Liver (tissue), 9 donors: Measurements from ENCODE around the gene DEPDC4. TPM values are rescaled to one million over a fixed set of nuclear protein-coding genes. Genes with fewer than 3 reads are reported as not detected.
"Not testable (repeated sequence)": the region's sequence is repeated elsewhere in the genome, so short reads cannot be mapped to it uniquely, and the experiment has no call there.

Experiments used
- DNase-seq: peaks from one replicate; pipeline ENCODE4 v3.0.0-alpha.2; 2017; ENCODE audit warnings: low spot score
- H3K27ac ChIP-seq, 2 donors: one replicate each; pipeline ENCODE4 v1.7.0; 2013; ENCODE audit warnings: inconsistent platforms in 2 of 2, low read length in 2 of 2, control low read depth in 1 of 2, low read depth in 1 of 2, mild to moderate bottlenecking in 1 of 2
- H3K27me3 ChIP-seq, 4 donors: one replicate each; pipeline versions ENCODE4 v1.6.1 to v1.7.0; 2013; ENCODE audit warnings: low read length in 3 of 4, inconsistent platforms in 1 of 4, mild to moderate bottlenecking in 1 of 4, moderate library complexity in 1 of 4; ENCODE audit not compliant: control insufficient read depth in 4 of 4, insufficient read depth in 4 of 4
- H3K36me3 ChIP-seq, 4 donors: one replicate each; pipeline versions ENCODE4 v1.6.1 to v1.7.0; 2013; ENCODE audit warnings: low read length in 3 of 4, mild to moderate bottlenecking in 3 of 4, low read depth in 1 of 4, moderate library complexity in 1 of 4; ENCODE audit not compliant: control insufficient read depth in 4 of 4, insufficient read depth in 3 of 4
- H3K4me1 ChIP-seq, 4 donors: one replicate each; pipeline versions ENCODE4 v1.6.1 to v1.7.0; 2013; ENCODE audit warnings: low read length in 3 of 4, mild to moderate bottlenecking in 3 of 4, moderate library complexity in 1 of 4; ENCODE audit not compliant: control insufficient read depth in 4 of 4, insufficient read depth in 4 of 4
- H3K4me3 ChIP-seq, 3 donors: one replicate each; pipeline versions ENCODE4 v1.6.1 to v1.7.0; 2013; ENCODE audit warnings: low read length in 3 of 3, control low read depth in 1 of 3, low read depth in 1 of 3, mild to moderate bottlenecking in 1 of 3
- H3K9ac ChIP-seq, 2 donors: one replicate each; pipeline ENCODE4 v1.7.0; 2013; ENCODE audit warnings: low read length in 2 of 2, mild to moderate bottlenecking in 2 of 2, moderate library complexity in 2 of 2, control low read depth in 1 of 2, low read depth in 1 of 2
- H3K9me3 ChIP-seq, 4 donors: one replicate each; pipeline versions ENCODE4 v1.6.1 to v1.7.0; 2013; ENCODE audit warnings: low read length in 3 of 4; ENCODE audit not compliant: control insufficient read depth in 4 of 4
- CTCF ChIP-seq: fragments of 150-350 bp; IDR thresholded peaks from 2 replicates; pipeline ENCODE4 v1.5.1; 2017; ENCODE audit warnings: improper control_type of control experiment, low read depth, low read length; ENCODE audit not compliant: missing input control
- EGR1 ChIP-seq, 2 donors: IDR thresholded peaks; 2 replicates each; pipeline ENCODE4 v1.6.1; 2016 to 2018; ENCODE audit warnings: antibody characterized with exemption in 2 of 2, low read depth in 2 of 2
- FOXA2 ChIP-seq: IDR thresholded peaks from 2 replicates; pipeline ENCODE4 v1.6.1; 2016; ENCODE audit warnings: antibody characterized with exemption
- GABPA ChIP-seq, 2 donors: IDR thresholded peaks in 1 of 2; conservative IDR thresholded peaks in 1 of 2; 2 replicates each; pipeline ENCODE4 v1.6.1; 2016; ENCODE audit warnings: antibody characterized with exemption in 2 of 2, mild to moderate bottlenecking in 1 of 2, moderate library complexity in 1 of 2
- HNF4A ChIP-seq, 2 donors: conservative IDR thresholded peaks; 2 replicates each; pipeline ENCODE4 v1.6.1; 2016; ENCODE audit warnings: antibody characterized with exemption in 2 of 2, mild to moderate bottlenecking in 2 of 2
- NR2F2 ChIP-seq: IDR thresholded peaks from 2 replicates; pipeline ENCODE4 v1.6.1; 2016; ENCODE audit warnings: antibody characterized with exemption
- SP1 ChIP-seq: IDR thresholded peaks from 2 replicates; pipeline ENCODE4 v1.6.1; 2018; ENCODE audit warnings: antibody characterized with exemption, mild to moderate bottlenecking
- TAF1 ChIP-seq: conservative IDR thresholded peaks from 2 replicates; pipeline ENCODE4 v1.6.1; 2016; ENCODE audit warnings: antibody characterized with exemption, mild to moderate bottlenecking
- ZBTB33 ChIP-seq: IDR thresholded peaks from 2 replicates; pipeline ENCODE4 v1.6.1; 2016; ENCODE audit warnings: antibody characterized with exemption
- WGBS: extraction: QIAGEN DNeasy Blood & Tissue Kit; methylation state at CpG from one replicate; pipeline ENCODE4 v1.1.7; 2013; 5-methylcytosine and 5-hydroxymethylcytosine counted together
- polyA plus RNA-seq, 2 donors: library from polyadenylated mRNA; stranded (reverse) in 1 of 2; unstranded in 1 of 2; fragments of 200-250 nt in 1 of 2; fragments of >200 nt in 1 of 2; fragmentation: Nextera tagmentation in 1 of 2; extraction: Ambion mirVana in 1 of 2; gene quantifications; one replicate each; pipeline versions ENCODE4 v1.2.1 to v1.2.3, GENCODE V29; 2013 to 2015
- total RNA-seq, 2 donors: library from RNA; depleted of rRNA; stranded (reverse); fragments of >200 nt; gene quantifications; one replicate each; pipeline ENCODE4 v1.2.3, GENCODE V29; 2014
- TF ChIP-seq, protein P1 (sequence below): IDR thresholded peaks from 2 replicates; pipeline ENCODE4 v1.6.1; 2016; ENCODE audit warnings: antibody characterized with exemption
- donor health status: healthy.
- donor health status: healthy.
- donor health status: healthy.
- donor health status: healthy.
- donor health status: healthy.

The DEPDC4 gene
- total and polyA plus RNA-seq, 4 donors = 0.39 to 6.9 (median 1.9) TPM

GRCh38 chr12:100266585-100266834, 369 bp downstream of the DEPDC4 start (continued):
- TF ChIP-seq CTCF (no peak), FOXA2 (no peak), TAF1 (no peak), GABPA (IDR thresholded peaks at IDR 0.05 in 1 of 2, conservative IDR thresholded peaks at IDR 0.05 in 1 of 2) (no peak)
- TF ChIP-seq, protein P1, sequence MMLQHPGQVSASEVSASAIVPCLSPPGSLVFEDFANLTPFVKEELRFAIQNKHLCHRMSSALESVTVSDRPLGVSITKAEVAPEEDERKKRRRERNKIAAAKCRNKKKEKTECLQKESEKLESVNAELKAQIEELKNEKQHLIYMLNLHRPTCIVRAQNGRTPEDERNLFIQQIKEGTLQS = no peak

GRCh38 chr12:100265732-100266584, 921 bp downstream of the DEPDC4 start:
- peaks cover 3 to 19% (median 16%) of the 10 kb centered on the region in 4 donors for H3K4me1 ChIP-seq
- H3K9ac ChIP-seq = peak overlapping the region in 1 of 2 donors; percentile 36
- TF ChIP-seq HNF4A (conservative IDR thresholded peaks at IDR 0.05) (peak in 1 of 2 donors; percentile 18), SP1 (no peak)
- H3K4me3 ChIP-seq = peak overlapping the region; percentile 74 to 92 (median 90)
- no peaks in the 10 kb centered on the region for H3K9me3 ChIP-seq
- peak overlapping the region; percentile 94 to 97 for H3K27ac ChIP-seq
- H3K27me3 ChIP-seq = no peaks in the 10 kb centered on the region
- no peaks in the 10 kb centered on the region for H3K36me3 ChIP-seq
- WGBS = 67% methylated on average over 11 of the region's 11 CpGs
- no peak for DNase-seq

GRCh38 chr12:100265107-100265506, 1.8 kb downstream of the DEPDC4 start:
- H3K9me3 ChIP-seq, H3K9ac ChIP-seq, H3K4me3 ChIP-seq, DNase-seq, H3K27ac ChIP-seq, H3K27me3 ChIP-seq, H3K36me3 ChIP-seq: not testable (repeated sequence)
- peaks cover 3 to 19% (median 16%) of the 10 kb centered on the region in 4 donors for H3K4me1 ChIP-seq
- 96% methylated on average over 5 of the region's 5 CpGs for WGBS

GRCh38 chr12:100263131-100263530, 3.7 kb downstream of the DEPDC4 start:
- no peak for DNase-seq
- WGBS = 92% methylated on average over 5 of the region's 5 CpGs
- no peak overlapping the region for H3K9ac ChIP-seq
- no peaks in the 10 kb centered on the region for H3K27me3 ChIP-seq
- H3K4me1 ChIP-seq = peaks cover 0 to 7% (median 4%) of the 10 kb centered on the region in 4 donors
- H3K36me3 ChIP-seq = no peaks in the 10 kb centered on the region
- TF ChIP-seq EGR1 (IDR thresholded peaks at IDR 0.05; ENCODE audit: low read depth in 2 of 2) (no peak), NR2F2 (no peak), TAF1 (no peak), FOXA2 (no peak), ZBTB33 (no peak)
- no peaks in the 10 kb centered on the region for H3K9me3 ChIP-seq
- H3K27ac ChIP-seq = no peak overlapping the region
- H3K4me3 ChIP-seq = no peak overlapping the region
